ENCODE data around the gene RARA. TPM values are rescaled to one million over a fixed set of nuclear protein-coding genes. Genes with fewer than 3 reads are reported as not detected.

Gene RARA
- total RNA-seq, 1 experiment from 2014 or later, result 42.3 TPM

DNA sequence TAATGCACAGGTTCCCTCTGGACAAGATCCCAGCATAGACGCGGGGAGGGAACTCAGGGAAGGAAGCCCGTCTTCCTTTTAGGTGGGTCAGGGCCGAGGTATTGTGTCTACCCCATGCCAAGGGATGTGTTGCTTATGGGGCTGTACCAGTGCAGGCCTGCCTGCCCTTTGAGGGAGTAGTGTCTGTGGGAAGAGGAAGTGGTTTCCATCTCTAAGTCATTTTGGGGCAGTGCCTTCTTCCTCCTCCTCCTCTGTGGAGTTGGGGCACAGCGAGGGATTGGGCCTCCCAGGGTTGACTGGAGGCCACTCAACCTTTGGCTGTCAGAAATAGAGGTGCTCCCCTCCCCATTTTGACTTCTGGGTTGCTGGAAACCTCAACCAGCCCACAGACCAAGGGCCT is 29.1 kb downstream of the RARA start:
- DNase-seq, result no peak
- Histone ChIP-seq H3K36me3 (no peaks in the 10 kb centered on the region; the same call in none of the 2 replicates), H3K27ac (no peak overlapping the region), H3K9me3 (replicated peaks) (no peaks in the 10 kb centered on the region), H3K4me3 (no peak overlapping the region), H3K4me1 (peaks cover 29% of the 10 kb centered on the region), H3K27me3 (no peaks in the 10 kb centered on the region)

DNA sequence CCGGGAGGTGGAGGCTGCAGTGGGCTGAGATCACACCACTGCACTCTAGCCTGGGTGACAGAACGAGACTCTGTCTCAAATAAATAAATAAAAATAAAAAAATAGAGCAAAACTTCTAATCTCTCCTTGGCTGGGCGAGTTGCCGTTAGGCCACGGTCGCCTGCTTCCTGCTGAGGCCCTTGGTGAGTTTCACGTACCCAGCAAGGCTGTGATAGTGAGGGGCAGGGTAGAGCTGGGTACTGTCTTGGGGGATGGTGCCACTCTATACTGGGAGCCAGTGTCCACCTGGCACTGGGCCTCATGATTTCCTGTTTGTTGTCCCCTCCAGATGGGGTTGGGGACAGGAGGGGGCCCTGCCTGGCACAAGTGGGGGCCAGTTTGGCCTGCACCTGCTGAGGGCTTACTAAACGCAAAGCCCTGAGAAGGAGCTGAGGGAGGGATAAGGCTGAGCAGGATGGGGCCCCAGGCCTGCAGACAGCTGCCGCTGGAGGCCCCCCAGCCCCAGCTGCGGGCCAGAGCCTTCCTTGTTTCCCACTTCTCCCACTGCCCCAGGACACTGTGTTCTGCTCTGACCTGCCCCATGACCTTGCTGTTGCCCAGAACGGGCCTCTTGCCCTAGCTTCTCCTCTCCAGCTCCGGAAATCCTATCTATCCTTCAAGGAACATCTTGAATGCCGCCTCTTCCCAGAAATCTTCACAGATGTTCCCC is 30.1 kb downstream of the RARA start:
- peak in 1 of 2 experiments; percentile 61 for DNase-seq
- H3K4me1 ChIP-seq, result peaks cover 36% of the 10 kb centered on the region

DNA sequence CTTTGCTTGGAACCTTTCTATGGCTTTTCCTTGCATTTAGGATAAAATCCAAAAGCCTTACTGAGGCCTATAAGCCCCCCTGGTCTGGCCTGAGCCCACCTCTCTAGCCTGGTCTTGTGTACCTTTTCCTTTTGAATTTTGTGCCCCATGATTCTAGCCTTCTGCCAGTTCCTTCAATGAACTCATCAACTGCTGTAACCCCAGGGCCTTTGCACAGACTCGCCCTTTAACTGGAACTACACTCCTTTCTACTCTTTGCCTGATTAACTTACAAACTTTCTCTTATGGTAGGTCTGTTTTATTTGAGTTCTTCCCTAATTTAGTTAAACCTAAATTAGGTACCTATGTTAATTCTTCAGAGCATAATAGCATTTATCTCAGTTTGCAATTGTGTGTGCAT is 31.3 kb downstream of the RARA start:
- Histone ChIP-seq H3K27ac (no peak overlapping the region), H3K4me1 (peaks cover 33% of the 10 kb centered on the region), H3K27me3 (no peaks in the 10 kb centered on the region), H3K9me3 (replicated peaks) (no peaks in the 10 kb centered on the region), H3K4me3 (no peak overlapping the region), H3K36me3 (no peaks in the 10 kb centered on the region; the same call in 1 of the 2 replicates)
- no peak for DNase-seq

More for the DNA sequence above, 30.1 kb downstream of the RARA start:
- H3K36me3 ChIP-seq, result no peaks in the 10 kb centered on the region; the same call in 1 of the 2 replicates
- H3K4me3 ChIP-seq, result no peak overlapping the region
- H3K9me3 ChIP-seq (replicated peaks), result no peaks in the 10 kb centered on the region
- no peaks in the 10 kb centered on the region for H3K27me3 ChIP-seq
- H3K27ac ChIP-seq, result no peak overlapping the region

DNA sequence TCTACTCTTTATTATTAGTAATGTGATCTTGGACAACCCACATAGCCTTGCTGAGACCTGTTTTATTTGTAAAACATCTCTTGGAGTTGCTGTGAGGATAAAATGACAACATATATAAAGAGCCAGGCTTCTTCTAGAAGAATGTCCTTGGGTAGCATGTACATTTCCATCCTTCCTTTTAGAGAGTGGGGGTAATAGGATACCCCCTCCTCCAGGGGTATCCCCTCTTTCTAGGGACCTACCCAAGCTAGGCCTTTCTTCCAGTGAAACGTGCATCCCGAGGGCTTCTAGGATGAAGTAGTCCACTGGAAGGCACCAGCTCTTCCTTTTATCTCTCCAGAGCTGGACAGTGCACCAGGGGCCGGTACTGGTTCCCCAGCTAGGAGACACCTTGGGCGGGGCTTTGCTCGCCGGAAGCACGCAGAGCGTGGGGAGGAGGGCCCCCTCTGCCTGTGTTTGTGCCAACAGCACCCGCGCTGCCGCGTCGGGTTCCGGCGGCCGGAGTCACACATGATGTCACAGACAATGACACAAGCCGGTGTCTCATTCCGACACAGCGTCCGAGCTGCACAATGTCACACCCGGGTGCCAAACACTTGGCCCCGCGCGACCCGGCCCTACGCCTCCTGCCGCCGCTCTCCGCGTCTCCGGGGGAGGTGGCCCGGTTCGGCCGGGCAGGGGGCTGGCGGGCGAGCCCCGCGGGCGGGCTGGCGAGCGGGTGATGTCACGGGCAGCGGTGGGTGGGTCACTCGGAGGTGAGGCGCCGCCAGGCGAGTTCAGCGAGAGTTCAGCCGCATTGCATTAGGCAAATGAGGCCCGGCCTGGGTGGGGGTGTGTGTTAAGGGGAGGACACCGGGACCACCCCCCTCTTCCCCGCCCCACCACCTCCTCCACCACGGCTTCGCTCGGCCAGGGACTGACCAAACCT is 32.2 kb downstream of the RARA start:
- DNase-seq, result peak; percentile 81 to 85
- peaks cover 38% of the 10 kb centered on the region for H3K4me1 ChIP-seq
- no peaks in the 10 kb centered on the region for H3K9me3 ChIP-seq (replicated peaks)
- H3K27me3 ChIP-seq, result no peaks in the 10 kb centered on the region
- H3K4me3 ChIP-seq, result peak overlapping the region; percentile 70
- peak overlapping the region; percentile 92 for H3K27ac ChIP-seq
- no peaks in the 10 kb centered on the region; the same call in 1 of the 2 replicates for H3K36me3 ChIP-seq

DNA sequence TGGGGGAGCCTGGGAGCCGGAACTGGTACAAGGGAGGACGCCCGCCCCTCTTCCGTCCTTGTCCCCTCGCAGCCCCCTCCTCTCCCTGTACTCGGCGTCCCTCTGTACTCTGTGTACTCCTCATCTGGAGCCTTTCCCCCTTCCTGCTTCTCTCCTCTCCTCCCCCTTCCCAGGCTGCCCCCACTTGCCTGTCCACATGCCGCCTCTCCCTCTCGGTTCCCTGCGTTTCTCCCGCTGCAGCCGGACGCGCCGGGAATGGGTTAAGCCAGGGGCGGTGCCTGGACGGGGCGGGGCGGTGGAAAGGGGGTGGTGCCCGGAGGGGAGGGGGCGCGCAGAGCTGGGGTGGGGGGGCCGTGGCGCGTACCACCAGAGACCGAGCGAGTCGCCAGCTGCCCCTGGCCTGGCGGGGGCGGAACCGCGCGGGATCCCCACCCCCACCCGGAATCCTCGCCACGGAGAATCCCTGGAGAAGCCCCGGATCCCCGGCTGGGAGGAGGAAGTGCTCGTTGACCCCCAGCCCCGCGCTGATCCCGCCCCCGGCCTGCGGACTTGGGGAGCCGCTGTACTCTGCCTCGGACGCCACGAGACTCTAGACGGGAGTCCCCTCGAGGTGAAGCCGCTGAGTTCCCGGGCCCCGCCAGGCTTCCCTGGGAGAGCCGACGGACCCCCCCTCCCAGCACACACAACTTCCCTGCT is 33.0 kb downstream of the RARA start:
- Histone ChIP-seq H3K27me3 (no peaks in the 10 kb centered on the region), H3K9me3 (replicated peaks) (no peaks in the 10 kb centered on the region), H3K4me3 (peak overlapping the region; percentile 70), H3K27ac (peak overlapping the region; percentile 92), H3K4me1 (peaks cover 43% of the 10 kb centered on the region), H3K36me3 (no peaks in the 10 kb centered on the region; the same call in 1 of the 2 replicates)
- DNase-seq, result peak; percentile 86 to 87

DNA sequence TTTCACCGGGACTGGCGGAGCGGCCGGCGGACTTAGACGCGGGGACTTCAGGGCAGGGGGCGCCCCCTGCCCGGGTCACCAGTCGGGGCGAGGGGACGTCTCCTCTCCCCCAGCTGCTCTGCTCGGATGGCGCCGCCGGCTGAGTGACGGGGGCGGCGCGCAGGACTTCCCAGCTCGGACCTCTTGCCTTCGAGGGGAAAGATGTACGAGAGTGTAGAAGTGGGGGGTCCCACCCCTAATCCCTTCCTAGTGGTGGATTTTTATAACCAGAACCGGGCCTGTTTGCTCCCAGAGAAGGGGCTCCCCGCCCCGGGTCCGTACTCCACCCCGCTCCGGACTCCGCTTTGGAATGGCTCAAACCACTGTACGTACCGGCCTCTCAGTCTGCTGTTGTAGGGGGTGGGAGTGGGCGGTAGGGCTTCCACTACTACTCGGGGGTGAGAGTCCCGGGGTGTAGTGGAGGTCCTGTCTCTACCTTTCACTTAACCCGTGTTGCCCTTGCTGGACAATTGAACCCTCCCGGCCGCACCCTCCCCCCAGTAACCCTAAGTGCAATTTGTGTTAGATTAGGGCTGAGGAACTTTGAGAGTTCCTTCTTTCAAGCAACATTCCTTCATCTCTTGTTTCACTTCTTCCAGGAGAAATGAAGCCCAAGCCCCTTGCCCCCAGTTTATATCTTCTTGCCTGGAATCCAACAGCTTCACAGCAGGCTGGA is 33.7 kb downstream of the RARA start:
- Histone ChIP-seq H3K27ac (peak overlapping the region; percentile 92), H3K4me1 (peaks cover 49% of the 10 kb centered on the region), H3K27me3 (no peaks in the 10 kb centered on the region), H3K9me3 (replicated peaks) (no peaks in the 10 kb centered on the region), H3K36me3 (no peaks in the 10 kb centered on the region; the same call in 1 of the 2 replicates), H3K4me3 (peak overlapping the region; percentile 70)
- no peak for DNase-seq

DNA sequence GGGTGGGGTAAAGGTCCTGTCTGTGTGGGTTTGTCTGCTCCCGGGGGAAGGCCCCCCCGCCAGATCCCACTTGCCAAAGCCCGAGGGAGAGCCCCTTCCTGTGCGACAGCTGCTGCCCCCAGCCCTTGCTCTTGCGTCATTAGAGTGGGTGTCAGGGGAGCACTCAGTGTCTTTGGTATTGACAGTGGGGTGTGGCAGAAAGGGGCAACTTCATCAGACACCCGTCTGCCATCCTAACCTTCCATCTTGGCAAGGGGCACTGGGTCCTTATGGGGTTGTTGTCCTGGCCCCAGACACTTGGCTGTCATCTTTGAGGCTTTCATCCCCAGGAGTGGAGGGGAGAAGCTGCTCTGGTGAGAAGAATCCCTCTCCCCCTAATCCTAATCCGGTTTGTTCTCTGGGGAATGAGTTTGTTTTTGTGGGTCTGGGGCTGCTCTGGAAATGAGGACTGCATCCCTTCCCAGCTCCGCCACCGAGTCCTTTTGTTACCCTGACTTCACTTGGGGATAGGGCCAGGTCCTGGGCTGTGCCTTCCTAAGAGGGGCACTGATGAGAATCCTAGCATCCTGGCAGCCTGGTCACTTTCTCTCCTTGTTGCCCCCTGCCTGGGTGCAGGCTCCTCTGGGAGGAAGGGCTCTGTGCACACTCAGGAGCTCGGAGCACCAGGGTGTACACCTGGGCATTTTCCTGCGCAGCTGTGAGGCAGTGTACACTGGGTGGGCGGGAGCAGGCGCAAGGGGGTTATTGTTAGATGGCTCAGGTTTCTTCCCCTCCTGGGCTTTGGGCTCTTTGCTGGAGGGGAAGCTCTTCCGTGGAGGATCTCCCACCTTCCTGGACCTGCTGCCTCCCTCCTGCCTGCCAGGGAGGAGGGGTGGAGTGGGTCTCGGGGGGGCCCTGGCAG is 34.5 kb downstream of the RARA start:
- H3K27ac ChIP-seq, result peak overlapping the region; percentile 92
- no peaks in the 10 kb centered on the region for H3K27me3 ChIP-seq
- DNase-seq, result peak; percentile 76 to 78
- no peaks in the 10 kb centered on the region for H3K9me3 ChIP-seq (replicated peaks)
- peak overlapping the region; percentile 70 for H3K4me3 ChIP-seq
- peaks cover 2% of the 10 kb centered on the region; the same call in 1 of the 2 replicates for H3K36me3 ChIP-seq
- peaks cover 56% of the 10 kb centered on the region for H3K4me1 ChIP-seq

DNA sequence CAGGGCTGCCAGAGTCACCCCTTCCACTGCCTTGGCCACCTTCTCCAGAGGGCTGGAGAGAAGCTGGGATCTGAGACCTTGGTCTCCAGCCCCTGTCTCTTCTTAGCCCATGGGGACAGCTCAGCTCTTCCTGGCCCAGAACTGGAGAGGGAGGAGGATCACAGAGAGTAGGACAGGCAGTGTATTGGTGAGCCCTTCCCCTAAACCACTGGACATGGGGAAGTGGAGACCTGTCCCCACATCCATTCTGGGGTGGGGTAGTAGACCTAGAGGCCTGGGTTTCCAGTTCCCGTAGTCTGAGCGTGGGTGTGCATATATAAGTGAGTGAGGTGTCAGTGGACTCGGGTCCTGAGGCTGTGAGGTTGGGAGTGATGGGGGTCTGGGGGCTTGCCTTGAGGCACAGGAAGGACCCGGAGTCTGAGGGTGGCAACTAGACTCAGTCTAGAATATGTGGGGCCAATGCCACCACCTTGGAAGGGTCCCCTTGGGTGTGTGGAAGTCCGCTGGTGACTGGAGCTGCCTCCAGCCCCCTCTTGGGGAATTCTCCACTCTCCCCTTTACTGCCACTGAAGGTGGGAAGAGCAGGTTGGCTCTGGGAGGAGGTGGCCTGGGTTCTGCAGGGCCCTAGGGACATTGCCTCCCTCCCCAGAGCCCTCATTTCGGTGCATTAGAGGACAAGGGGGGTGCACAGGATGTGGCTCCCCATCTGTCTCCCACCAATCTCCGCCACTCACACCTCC is 35.6 kb downstream of the RARA start:
- no peak for DNase-seq
- Histone ChIP-seq H3K4me3 (peak overlapping the region; percentile 70), H3K9me3 (replicated peaks) (no peaks in the 10 kb centered on the region), H3K36me3 (peaks cover 8% of the 10 kb centered on the region), H3K27me3 (no peaks in the 10 kb centered on the region), H3K27ac (peak overlapping the region; percentile 92), H3K4me1 (peaks cover 52% of the 10 kb centered on the region)

DNA sequence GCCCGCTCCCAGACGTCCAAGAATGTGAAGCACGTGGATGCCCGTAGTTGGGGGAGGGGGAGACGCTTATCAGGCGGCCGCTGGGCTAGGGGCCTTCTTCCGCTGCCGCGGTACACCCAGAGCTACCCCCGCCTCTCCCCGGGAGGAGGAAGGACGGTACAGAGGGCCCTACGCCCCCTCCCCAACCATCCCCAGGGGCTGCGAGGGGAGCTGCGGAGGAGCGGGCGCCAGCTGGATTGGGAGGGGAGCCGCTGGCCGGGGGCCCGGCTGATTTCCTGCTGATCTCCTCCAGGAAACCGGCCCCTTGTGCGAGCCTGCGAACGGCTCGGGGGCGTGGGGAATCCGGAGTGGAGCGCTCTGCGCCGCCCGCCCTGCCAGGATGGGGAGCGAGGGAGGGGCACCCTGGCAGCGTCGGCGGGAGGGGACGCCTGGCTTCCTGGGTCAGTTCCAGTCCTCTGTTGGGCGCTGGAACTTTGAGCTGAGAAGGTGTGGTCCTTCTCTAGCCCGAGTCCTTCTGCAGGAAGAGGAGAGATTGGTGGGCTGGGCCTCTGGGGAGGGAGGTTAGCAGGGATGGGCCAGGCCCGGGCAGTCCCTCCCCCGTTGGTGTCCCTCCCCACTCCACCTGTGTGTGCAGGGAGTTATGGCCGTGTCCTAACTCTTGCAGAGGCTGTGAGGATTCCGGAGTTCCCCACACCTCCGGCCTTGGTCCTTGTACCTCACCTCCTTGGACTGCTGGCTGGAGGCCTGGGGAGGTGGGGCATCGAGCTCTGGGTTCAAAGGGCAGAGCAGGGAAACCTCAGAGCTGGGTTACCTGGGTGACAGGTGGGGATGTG is 36.4 kb downstream of the RARA start:
- H3K4me1 ChIP-seq, result peaks cover 57% of the 10 kb centered on the region
- H3K9me3 ChIP-seq (replicated peaks), result no peaks in the 10 kb centered on the region
- peak overlapping the region; percentile 92 for H3K27ac ChIP-seq
- H3K36me3 ChIP-seq, result peaks cover 12% of the 10 kb centered on the region
- peak overlapping the region; percentile 70 for H3K4me3 ChIP-seq
- no peaks in the 10 kb centered on the region for H3K27me3 ChIP-seq
- DNase-seq, result peak; percentile 81 to 84

DNA sequence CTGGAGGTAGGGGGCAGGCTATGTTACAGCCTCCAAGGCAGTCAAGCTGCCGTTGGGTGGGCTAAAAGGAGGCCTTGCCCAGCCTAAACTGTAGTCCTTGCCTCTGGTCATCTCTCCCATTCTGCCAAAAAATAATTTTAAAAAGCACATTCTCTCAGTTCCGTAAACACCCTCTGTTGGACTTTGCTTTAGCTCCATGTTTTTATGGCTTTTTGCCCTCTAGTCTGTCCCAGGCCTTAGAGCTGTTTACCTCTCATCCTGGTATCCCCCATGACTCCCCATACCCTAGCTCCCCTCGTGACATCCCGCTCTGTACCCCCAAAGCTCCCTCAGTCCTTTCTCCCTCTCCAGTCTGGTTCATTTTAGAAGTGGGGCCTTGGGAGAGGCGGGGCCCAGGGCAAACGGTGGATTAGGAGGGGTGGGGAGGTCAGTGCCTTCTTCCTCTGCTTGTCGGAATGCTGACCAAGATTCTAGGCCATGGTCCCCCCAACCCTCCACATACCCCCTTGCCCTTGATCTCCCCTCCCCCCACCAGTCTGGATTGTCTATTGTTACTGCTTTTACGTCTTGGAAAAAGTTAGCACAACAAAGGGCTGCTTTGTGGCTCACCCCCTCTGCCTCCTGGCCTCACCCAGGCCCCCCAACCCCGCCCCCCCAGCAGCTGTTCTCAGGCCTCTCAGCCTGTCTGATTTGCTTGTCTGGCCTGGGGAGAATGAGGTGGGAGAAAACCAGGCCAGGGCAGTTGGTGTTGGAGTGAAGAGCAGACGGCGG is 37.2 kb downstream of the RARA start:
- Histone ChIP-seq H3K27me3 (no peaks in the 10 kb centered on the region), H3K36me3 (peaks cover 12% of the 10 kb centered on the region), H3K4me1 (peaks cover 57% of the 10 kb centered on the region), H3K9me3 (replicated peaks) (no peaks in the 10 kb centered on the region), H3K27ac (peak overlapping the region; percentile 92), H3K4me3 (peak overlapping the region; percentile 70)
- DNase-seq, result peak; percentile 85 to 92

DNA sequence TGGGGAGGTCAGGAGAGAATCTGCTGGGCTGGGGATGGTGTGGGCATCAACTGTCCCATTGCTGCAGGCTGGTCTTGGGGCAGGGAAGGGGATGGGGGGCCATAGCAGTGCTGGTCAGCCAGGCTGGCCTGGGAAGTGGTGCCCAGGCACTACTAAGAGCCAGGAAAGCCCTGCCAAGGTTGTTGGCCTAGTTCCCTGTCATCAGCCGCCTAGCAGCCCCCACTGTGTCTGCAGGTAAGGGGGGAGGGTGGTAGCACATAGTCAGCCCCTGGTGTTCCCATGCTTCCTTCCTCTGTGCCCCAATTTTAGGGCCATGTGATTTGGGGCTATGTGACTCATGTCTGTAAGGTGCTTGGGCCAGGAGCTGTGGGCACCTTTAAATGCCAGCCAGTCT is 37.8 kb downstream of the RARA start:
- H3K27ac ChIP-seq, result peak overlapping the region; percentile 92
- peaks cover 63% of the 10 kb centered on the region for H3K4me1 ChIP-seq
- peak overlapping the region; percentile 70 for H3K4me3 ChIP-seq
- DNase-seq, result no peak
- H3K27me3 ChIP-seq, result no peaks in the 10 kb centered on the region
- H3K9me3 ChIP-seq (replicated peaks), result no peaks in the 10 kb centered on the region
- H3K36me3 ChIP-seq, result peaks cover 18% of the 10 kb centered on the region

All from SJCRH30 (cell line).